Tibial nerve (tissue), 3 donors: ENCODE data around the gene RARS1.

Experiments
- POLR2A ChIP-seq, 2 donors: fragments of 450-650 bp; IDR thresholded peaks; one replicate each; pipeline ENCODE4 v1.6.1; 2017; ENCODE audit warnings: antibody characterized with exemption in 2 of 2, mild to moderate bottlenecking in 2 of 2, moderate library complexity in 2 of 2
- TF ChIP-seq, protein P1 (sequence below), 5 experiments: fragments of 200-600 bp in 3 of 5; fragments of 450-650 bp in 2 of 5; sonication (generic) in 3 of 5; IDR thresholded peaks; one replicate each; pipeline ENCODE4 v1.5.1; 2016 to 2019; ENCODE audit warnings: antibody characterized with exemption in 5 of 5, mild to moderate bottlenecking in 3 of 5, moderate library complexity in 2 of 5

DNA sequence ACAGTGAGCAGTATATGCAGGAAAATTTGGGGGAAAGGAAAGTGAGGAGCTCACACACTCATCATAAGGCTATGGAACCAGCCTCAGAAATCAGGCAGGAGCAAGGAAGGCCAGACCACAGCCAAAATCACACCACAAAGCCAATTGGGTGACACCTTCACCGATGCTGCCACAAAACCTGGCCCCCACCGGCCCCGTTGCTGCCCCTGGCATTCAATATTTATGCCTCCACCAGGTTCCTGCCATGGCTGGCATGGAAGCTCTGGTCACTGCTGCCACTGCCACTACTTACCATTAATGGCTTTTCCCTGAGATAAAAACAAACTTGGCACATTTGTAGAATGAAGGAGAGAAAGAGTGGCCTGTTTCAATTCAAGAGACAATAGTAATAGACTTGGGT, 28.7 kb upstream of the RARS1 start:
- TF ChIP-seq, protein P1, sequence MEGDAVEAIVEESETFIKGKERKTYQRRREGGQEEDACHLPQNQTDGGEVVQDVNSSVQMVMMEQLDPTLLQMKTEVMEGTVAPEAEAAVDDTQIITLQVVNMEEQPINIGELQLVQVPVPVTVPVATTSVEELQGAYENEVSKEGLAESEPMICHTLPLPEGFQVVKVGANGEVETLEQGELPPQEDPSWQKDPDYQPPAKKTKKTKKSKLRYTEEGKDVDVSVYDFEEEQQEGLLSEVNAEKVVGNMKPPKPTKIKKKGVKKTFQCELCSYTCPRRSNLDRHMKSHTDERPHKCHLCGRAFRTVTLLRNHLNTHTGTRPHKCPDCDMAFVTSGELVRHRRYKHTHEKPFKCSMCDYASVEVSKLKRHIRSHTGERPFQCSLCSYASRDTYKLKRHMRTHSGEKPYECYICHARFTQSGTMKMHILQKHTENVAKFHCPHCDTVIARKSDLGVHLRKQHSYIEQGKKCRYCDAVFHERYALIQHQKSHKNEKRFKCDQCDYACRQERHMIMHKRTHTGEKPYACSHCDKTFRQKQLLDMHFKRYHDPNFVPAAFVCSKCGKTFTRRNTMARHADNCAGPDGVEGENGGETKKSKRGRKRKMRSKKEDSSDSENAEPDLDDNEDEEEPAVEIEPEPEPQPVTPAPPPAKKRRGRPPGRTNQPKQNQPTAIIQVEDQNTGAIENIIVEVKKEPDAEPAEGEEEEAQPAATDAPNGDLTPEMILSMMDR (IDR thresholded peaks at IDR 0.05): no peak
- TF ChIP-seq POLR2A (IDR thresholded peaks at IDR 0.05): no peak
